ENCODE results near the gene TTC7B. TPM values are rescaled to one million over a fixed set of nuclear protein-coding genes. Genes with fewer than 3 reads are reported as not detected.

Gene TTC7B
- total and polyA plus RNA-seq, 2 of the 8 experiments (the other 6 are each of a cell fraction or from before 2014, with no cell fraction given), result 23.7 to 34.0 TPM

GRCh38 chr14:90503582-90503981 lies 312.6 kb downstream of the TTC7B start:
- 92% methylated on average over 5 of the region's 5 CpGs; no CpG with 5 or more reads in 1 of the 2 experiments for WGBS, 2 experiments (ENCODE audit: extremely low coverage in 1 of 2, insufficient coverage in 1 of 2, insufficient read length in 1 of 2, insufficient replicate concordance in 2 of 2, low coverage in 1 of 2, low lambda C conversion rate in 2 of 2, missing lambda C conversion rate in 1 of 2)
- Histone ChIP-seq H3K79me1 (ENCODE audit: low read depth, low read length) (no peaks in the 10 kb centered on the region), H2AK5ac (ENCODE audit: low read depth, low read length) (no peak overlapping the region), H3K9me3 (ENCODE audit: insufficient read depth in 2 of 2, low read depth in 1 of 2, low read length in 1 of 2) (no peaks in the 10 kb centered on the region), H4K5ac (ENCODE audit: insufficient read length, low read depth, low read length) (no peak overlapping the region), H3K27me3 (replicated peaks in 1 of 4; ENCODE audit: control insufficient read depth in 3 of 4, extremely low read depth in 1 of 4, insufficient read depth in 3 of 4, low read length in 3 of 4) (no peaks in the 10 kb centered on the region; a peak in 1 of 7 replicates), H3K4me1 (replicated peaks in 1 of 4; ENCODE audit: control insufficient read depth in 3 of 4, insufficient read depth in 4 of 4, low read length in 3 of 4) (peaks cover 3 to 18% (median 10%) of the 10 kb centered on the region in 4 experiments; a peak in 6 of 7 replicates), H3K4me2 (ENCODE audit: insufficient read depth in 1 of 2, low read depth in 2 of 2, low read length in 2 of 2) (no peak overlapping the region), H4K20me1 (replicated peaks in 1 of 2; ENCODE audit: control insufficient read depth in 1 of 2, insufficient read depth in 2 of 2, low read length in 2 of 2) (no peaks in the 10 kb centered on the region), H3K9ac (replicated peaks in 1 of 4; ENCODE audit: extremely low read depth in 1 of 4, low read depth in 3 of 4, low read length in 3 of 4) (no peak overlapping the region), H3K14ac (ENCODE audit: insufficient read length) (no peak overlapping the region), H4K91ac (replicated peaks; ENCODE audit: insufficient read length, low read length) (no peak overlapping the region), H3K4me3 (ENCODE audit: extremely low read depth in 1 of 4, insufficient read depth in 2 of 4, low read depth in 3 of 4, low read length in 4 of 4) (no peak overlapping the region), H3K27ac (ENCODE audit: low read depth, low read length) (no peak overlapping the region), H2BK20ac (ENCODE audit: low read length) (peak overlapping the region; percentile 43), H3K79me2 (ENCODE audit: control insufficient read depth in 1 of 2, insufficient read depth in 2 of 2, low read length in 2 of 2) (no peaks in the 10 kb centered on the region), H4K8ac (ENCODE audit: extremely low read depth, insufficient read depth, low read length) (no peak overlapping the region), H2BK12ac (ENCODE audit: low read depth, low read length) (0 out of 2 replicates have a peak overlapping the region, but pooled peaks have one; percentile 4), H3K23me2 (ENCODE audit: low read depth, low read length) (no peaks in the 10 kb centered on the region; the same call in 1 of the 2 replicates), H2BK120ac (replicated peaks; ENCODE audit: low read depth, low read length) (peak overlapping the region; percentile 48), H3K36me3 (ENCODE audit: control insufficient read depth in 2 of 4, insufficient read depth in 4 of 4, low read length in 3 of 4) (no peaks in the 10 kb centered on the region), H2BK15ac (ENCODE audit: low read length) (no peak overlapping the region), H3K4ac (replicated peaks; ENCODE audit: insufficient read length, low read depth, low read length) (no peak overlapping the region), H3K23ac (ENCODE audit: insufficient read length) (no peak overlapping the region), H2AFZ (ENCODE audit: low read length) (no peak overlapping the region), H2BK5ac (ENCODE audit: low read depth, low read length) (peak overlapping the region; percentile 29; the same call in 1 of the 2 replicates), H3K56ac (replicated peaks; ENCODE audit: insufficient read length, low read depth, low read length) (no peak overlapping the region), H3K18ac (ENCODE audit: extremely low read depth, low read length) (peak overlapping the region; percentile 9; the same call in 1 of the 2 replicates)
- TF ChIP-seq POLR2AphosphoS5 (IDR thresholded peaks at IDR 0.05; ENCODE audit: low read depth, low read length) (no peak), NANOG (IDR thresholded peaks at IDR 0.05; ENCODE audit: insufficient read depth, low read depth, low read length, poor library complexity, severe bottlenecking) (no peak), BRCA1 (IDR thresholded peaks at IDR 0.05; ENCODE audit: low read depth, low read length) (no peak), SP1 (IDR thresholded peaks at IDR 0.05; ENCODE audit: low read depth, low read length) (no peak), SIN3A (conservative IDR thresholded peaks at IDR 0.05 in 1 of 2, IDR thresholded peaks at IDR 0.05 in 1 of 2; ENCODE audit: low read depth in 1 of 2, low read length in 2 of 2) (no peak), HDAC2 (IDR thresholded peaks at IDR 0.05; ENCODE audit: borderline replicate concordance in 1 of 2, low read depth in 2 of 2, low read length in 2 of 2) (no peak), RNF2 (IDR thresholded peaks at IDR 0.05; ENCODE audit: borderline replicate concordance, low read depth, low read length, missing control alignments, poor library complexity, severe bottlenecking) (no peak)
- POLR2A ChIA-PET (ENCODE audit: partially characterized antibody), result no interaction called here
- no peak for DNase-seq (ENCODE audit: low read depth in 1 of 2, low spot score in 2 of 2)
- no peak for FAIRE-seq
- CTCF ChIA-PET (ENCODE audit: partially characterized antibody), result interaction anchor here (1.4 kb wide), 1 partner anchor 15 kb away, joined by 3 read pairs; no protein-coding TSS in a partner anchor
